Heart left ventricle (tissue), 16 donors: Measurements from ENCODE around the gene EN1. TPM values are rescaled to one million over a fixed set of nuclear protein-coding genes. Genes with fewer than 3 reads are reported as not detected.

ENCODE experiments used
- ATAC-seq, 4 donors: fragments of 200-7000 bp; cut with Tn5 transposase; one replicate each; pipeline ENCODE4 v1.9.1; 2020 to 2022; ENCODE audit warnings: moderate library complexity in 4 of 4, mild to moderate bottlenecking in 3 of 4, moderate number of reproducible peaks in 1 of 4
- DNase-seq, 5 donors: peaks; one replicate each; pipeline ENCODE4 v3.0.0-alpha.2; 2020
- H3K27ac ChIP-seq, 12 donors: fragments of 200-600 bp; sonication (generic) in 4 of 12; one replicate each; pipeline versions ENCODE4 v1.5.0 to v1.8.0; 2016 to 2022; ENCODE audit warnings: mild to moderate bottlenecking in 2 of 12
- H3K27me3 ChIP-seq, 9 donors: fragments of 200-600 bp; sonication (generic) in 2 of 9; one replicate each; pipeline versions ENCODE4 v1.5.1 to v1.8.0; 2016 to 2022; ENCODE audit warnings: mild to moderate bottlenecking in 3 of 9
- H3K36me3 ChIP-seq, 9 donors: fragments of 200-600 bp; sonication (generic) in 2 of 9; one replicate each; pipeline versions ENCODE4 v1.5.0 to v1.8.0; 2018 to 2022; ENCODE audit warnings: mild to moderate bottlenecking in 2 of 9
- H3K4me1 ChIP-seq, 12 donors: fragments of 200-600 bp; sonication (generic) in 4 of 12; one replicate each; pipeline versions ENCODE4 v1.5.0 to v1.8.0; 2016 to 2022; ENCODE audit warnings: mild to moderate bottlenecking in 3 of 12
- H3K4me3 ChIP-seq, 12 donors: fragments of 200-600 bp; sonication (generic) in 4 of 12; one replicate each; pipeline versions ENCODE4 v1.5.0 to v1.8.0; 2017 to 2022; ENCODE audit warnings: mild to moderate bottlenecking in 9 of 12, moderate library complexity in 4 of 12
- H3K9me3 ChIP-seq, 12 donors: fragments of 200-600 bp; sonication (generic) in 4 of 12; one replicate each; pipeline versions ENCODE4 v1.5.0 to v1.8.0; 2016 to 2022; ENCODE audit warnings: mild to moderate bottlenecking in 1 of 12
- POLR2A ChIP-seq, 2 donors: fragments of 450-650 bp; IDR thresholded peaks; one replicate each; pipeline ENCODE4 v1.6.1; 2017; ENCODE audit warnings: antibody characterized with exemption in 2 of 2, mild to moderate bottlenecking in 2 of 2, moderate library complexity in 2 of 2
- WGBS, 4 donors: extraction: QIAGEN DNeasy Blood & Tissue Kit in 2 of 4; methylation state at CpG; one replicate each; pipeline versions ENCODE4 v1.1.5 to v1.1.7; 2013 to 2018; 5-methylcytosine and 5-hydroxymethylcytosine counted together
- intact Hi-C, 10 donors: fragments of 100-400 bp; cut with DNase I; formaldehyde crosslinking; loops; one replicate each; pipeline versions ENCODE4 v1.11.1 to v1.14.2; 2022
- polyA plus RNA-seq, 2 donors: library from polyadenylated mRNA; stranded (reverse); fragments of 200-250 nt; gene quantifications; one replicate each; pipeline ENCODE4 v1.2.3, GENCODE V29; 2013
- total RNA-seq, 9 donors: library from RNA; depleted of rRNA in 2 of 9; stranded (reverse); fragments of >200 nt in 2 of 9; fragmentation: NEBNext Ultra II Directional in 3 of 9; extraction: Animal tissue kit (Norgen Biotek cat#: 25700) in 3 of 9; gene quantifications; one replicate each; pipeline versions ENCODE4 v1.1.0 to v1.2.4, GENCODE V29; 2016 to 2023
- TF ChIP-seq, protein P1 (sequence below), 12 donors: fragments of 200-600 bp; sonication (generic) in 4 of 12; IDR thresholded peaks; one replicate each; pipeline versions ENCODE4 v1.5.0 to v1.8.0; 2018 to 2022; ENCODE audit warnings: antibody characterized with exemption in 12 of 12, mild to moderate bottlenecking in 5 of 12
- donor health status: ischemic (EF 13 %, LVEDD 7.1; RV severe dilation, severe dysfunction).
- donor health status: healthy with polysubstance abuse.
- donor health status: DM: no; HTN: yes; CAD: no.
- donor health status: DM: no; HTN: no; CAD: no.
- donor health status: ischemic (EF 25% LVEDD 6.9; RV normal size, moderate dysfunction).
- donor health status: ischemic (EF 25% LVEDD 5.7; RV mildly dilated, moderate dysfunction).
- donor health status: healthy.
- donor health status: DM: yes; HTN: yes; CAD: no.
- donor health status: ischemic (EF 35%, LVEDD 5.7; RV mildly dilated, moderate dysfunction).
- donor health status: nonischemic (EF 11% LVEDD 7.7; RV severe dilation, severe dysfunction).
- donor health status: DM: yes; HTN: yes; CAD: no.
- donor health status: PGD.
- donor health status: ischemic (EF 29% LVEDD 5.4; RV normal size, mild dysfunction).
- donor health status: nonischemic (EF 23%, LVEDD 6.1; RV moderate dilation, normal function).

Gene EN1
- total and polyA plus RNA-seq, 11 donors, result 0.27 TPM; not detected in 10

DNA sequence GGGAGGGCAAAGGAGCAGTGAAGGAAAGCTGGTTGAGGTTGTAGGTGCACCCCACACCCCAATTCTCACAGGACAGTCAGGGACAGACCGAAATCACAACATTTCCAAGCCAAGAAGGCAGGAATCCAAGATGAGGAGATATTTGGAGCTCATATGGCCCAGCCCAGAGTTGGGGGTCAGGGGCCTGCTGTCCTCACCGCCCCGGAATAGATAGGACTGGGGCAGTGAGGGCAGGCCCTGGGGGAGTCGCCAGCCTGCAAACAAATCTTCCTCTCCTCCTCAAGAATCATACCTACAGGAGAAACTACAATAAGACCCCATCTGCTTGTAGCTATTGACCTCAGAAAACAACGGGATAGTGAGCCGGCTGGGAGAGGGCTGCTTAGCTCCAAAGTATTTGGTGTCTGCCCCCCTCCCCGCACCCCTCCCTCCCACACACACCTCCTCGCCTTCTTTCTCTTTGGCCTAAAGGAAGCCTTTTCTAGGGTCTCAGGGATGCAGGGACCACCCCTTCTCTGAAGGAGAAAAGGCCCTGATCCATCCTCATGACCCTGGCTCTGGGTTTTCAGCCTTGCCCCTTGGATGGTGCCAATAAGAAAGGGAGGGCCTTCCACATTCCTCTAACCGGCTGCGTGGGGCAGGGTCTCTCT lies 3.8 kb downstream of the EN1 start:
- Histone ChIP-seq H3K4me3 (no peak overlapping the region), H3K27me3 (peaks cover 79 to 99% (median 95%) of the 10 kb centered on the region in 9 donors)

DNA sequence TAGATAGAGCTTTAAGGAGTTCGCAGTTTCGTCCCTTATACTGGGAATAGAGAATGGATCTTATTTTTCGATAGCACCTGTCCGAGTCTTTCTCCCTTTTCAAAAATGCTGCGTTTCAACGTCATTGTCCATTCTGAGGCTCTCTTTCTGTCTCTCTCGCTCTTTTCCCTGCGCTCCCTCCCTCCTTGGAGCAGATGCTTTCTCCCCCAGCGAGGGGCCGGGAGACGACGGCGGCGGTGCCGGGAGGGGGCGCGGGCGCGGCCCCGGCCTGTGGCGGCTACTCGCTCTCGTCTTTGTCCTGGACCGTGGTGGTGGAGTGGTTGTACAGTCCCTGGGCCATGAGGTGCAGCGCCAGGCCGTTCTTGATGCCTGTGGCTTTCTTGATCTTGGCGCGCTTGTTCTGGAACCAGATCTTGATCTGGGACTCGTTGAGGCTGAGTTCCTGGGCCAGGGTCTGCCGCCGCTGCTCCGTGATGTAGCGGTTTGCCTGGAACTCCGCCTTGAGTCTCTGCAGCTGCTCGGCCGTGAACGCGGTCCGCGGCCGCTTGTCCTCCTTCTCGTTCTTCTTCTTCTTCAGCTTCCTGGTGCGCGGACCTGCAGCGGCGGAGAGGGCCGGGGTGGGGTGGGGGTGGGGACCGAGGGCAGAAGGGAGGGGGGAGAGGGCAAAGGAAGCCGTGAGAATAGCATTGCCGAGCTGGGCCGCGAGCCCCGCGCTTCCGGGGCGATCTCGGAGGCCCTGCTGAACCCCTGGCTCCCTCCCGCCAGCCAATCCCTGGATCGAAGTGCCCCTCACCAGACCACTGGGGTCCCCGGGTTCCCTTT lies 4.6 kb downstream of the EN1 start:
- peaks cover 73 to 99% (median 95%) of the 10 kb centered on the region in 9 donors for H3K27me3 ChIP-seq
- no peaks in the 10 kb centered on the region for H3K9me3 ChIP-seq
- H3K27ac ChIP-seq, result no peak overlapping the region
- intact Hi-C loops, result no loop called here
- TF ChIP-seq POLR2A (IDR thresholded peaks at IDR 0.05), result no peak
- TF ChIP-seq, protein P1, sequence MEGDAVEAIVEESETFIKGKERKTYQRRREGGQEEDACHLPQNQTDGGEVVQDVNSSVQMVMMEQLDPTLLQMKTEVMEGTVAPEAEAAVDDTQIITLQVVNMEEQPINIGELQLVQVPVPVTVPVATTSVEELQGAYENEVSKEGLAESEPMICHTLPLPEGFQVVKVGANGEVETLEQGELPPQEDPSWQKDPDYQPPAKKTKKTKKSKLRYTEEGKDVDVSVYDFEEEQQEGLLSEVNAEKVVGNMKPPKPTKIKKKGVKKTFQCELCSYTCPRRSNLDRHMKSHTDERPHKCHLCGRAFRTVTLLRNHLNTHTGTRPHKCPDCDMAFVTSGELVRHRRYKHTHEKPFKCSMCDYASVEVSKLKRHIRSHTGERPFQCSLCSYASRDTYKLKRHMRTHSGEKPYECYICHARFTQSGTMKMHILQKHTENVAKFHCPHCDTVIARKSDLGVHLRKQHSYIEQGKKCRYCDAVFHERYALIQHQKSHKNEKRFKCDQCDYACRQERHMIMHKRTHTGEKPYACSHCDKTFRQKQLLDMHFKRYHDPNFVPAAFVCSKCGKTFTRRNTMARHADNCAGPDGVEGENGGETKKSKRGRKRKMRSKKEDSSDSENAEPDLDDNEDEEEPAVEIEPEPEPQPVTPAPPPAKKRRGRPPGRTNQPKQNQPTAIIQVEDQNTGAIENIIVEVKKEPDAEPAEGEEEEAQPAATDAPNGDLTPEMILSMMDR (IDR thresholded peaks at IDR 0.05), result no peak
- DNase-seq, result no peak
- 2 to 7% (median 3%) methylated on average over 38 to 60 of the region's 60 CpGs for WGBS, 4 donors
- H3K4me1 ChIP-seq, result peaks cover 3 to 50% (median 20%) of the 10 kb centered on the region in 12 donors
- peak overlapping the region in 11 of 12 donors; percentile 2 to 49 (median 35) for H3K4me3 ChIP-seq
- H3K36me3 ChIP-seq, result no peaks in the 10 kb centered on the region
- ATAC-seq, result no peak

More for the DNA sequence above, 3.8 kb downstream of the EN1 start:
- Histone ChIP-seq H3K27ac (no peak overlapping the region), H3K9me3 (no peaks in the 10 kb centered on the region), H3K36me3 (no peaks in the 10 kb centered on the region), H3K4me1 (peaks cover 3 to 58% (median 24%) of the 10 kb centered on the region in 12 donors)
- DNase-seq (no peak), ATAC-seq (no peak)
- 12 to 25% (median 20%) methylated on average over 10 of the region's 10 CpGs for WGBS, 4 donors
- intact Hi-C loops, result no loop called here
- TF ChIP-seq, protein P1 (IDR thresholded peaks at IDR 0.05), result no peak
- TF ChIP-seq POLR2A (IDR thresholded peaks at IDR 0.05), result no peak

GRCh38 chr2:118841828-118842461 lies 5.5 kb downstream of the EN1 start:
- DNase-seq (no peak), ATAC-seq (no peak)
- Histone ChIP-seq H3K9me3 (no peaks in the 10 kb centered on the region), H3K27me3 (peaks cover 74 to 99% (median 95%) of the 10 kb centered on the region in 9 donors), H3K4me1 (peaks cover 3 to 41% (median 16%) of the 10 kb centered on the region in 12 donors), H3K36me3 (no peaks in the 10 kb centered on the region), H3K4me3 (peak overlapping the region in 10 of 12 donors; percentile 2 to 49 (median 38)), H3K27ac (no peak overlapping the region)
- WGBS, 4 donors, result 3 to 7% (median 5%) methylated on average over 35 to 47 of the region's 47 CpGs
- TF ChIP-seq, protein P1 (IDR thresholded peaks at IDR 0.05), result no peak
- TF ChIP-seq POLR2A (IDR thresholded peaks at IDR 0.05), result no peak
- intact Hi-C loops, result no loop called here

GRCh38 chr2:118841450-118841827 lies 6.0 kb downstream of the EN1 start:
- no peaks in the 10 kb centered on the region for H3K9me3 ChIP-seq
- H3K27me3 ChIP-seq, result peaks cover 78 to 99% (median 96%) of the 10 kb centered on the region in 9 donors
- TF ChIP-seq POLR2A (IDR thresholded peaks at IDR 0.05), result no peak
- TF ChIP-seq, protein P1 (IDR thresholded peaks at IDR 0.05), result no peak
- intact Hi-C loops, result no loop called here
- peaks cover 3 to 37% (median 16%) of the 10 kb centered on the region in 12 donors for H3K4me1 ChIP-seq
- no peak overlapping the region for H3K4me3 ChIP-seq
- DNase-seq (no peak), ATAC-seq (no peak)
- WGBS, 4 donors, result 15 to 25% (median 24%) methylated on average over 16 to 20 of the region's 20 CpGs
- no peaks in the 10 kb centered on the region for H3K36me3 ChIP-seq
- no peak overlapping the region for H3K27ac ChIP-seq
